WTC11 (cell line): ENCODE measurements around the gene UIMC1. TPM values are rescaled to one million over a fixed set of nuclear protein-coding genes. Genes with fewer than 3 reads are reported as not detected.

Source experiments
- ATAC-seq: fragments of 200-7000 bp; cut with Tn5 transposase; 2 replicates; pipeline ENCODE4 v1.10.0; 2021; ENCODE audit warnings: mild to moderate bottlenecking, moderate library complexity
- CTCF ChIA-PET: fragments of 300-600 bp; sonication (Branson Sonifier 250); formaldehyde crosslinking; loops from one replicate; lab custom pipeline; 2021; ENCODE audit warnings: antibody characterized with exemption; lab: Charles Lee
- POLR2A ChIA-PET: fragments of 350-600 bp; sonication (Branson Sonifier 250); formaldehyde crosslinking; loops from one replicate; lab custom pipeline; 2021; ENCODE audit warnings: antibody characterized with exemption; lab: Charles Lee
- DNase-seq: peaks from one replicate; pipeline ENCODE4 v3.0.0; 2021; ENCODE audit warnings: low spot score
- H3K27ac Mint-ChIP-seq: 2 replicates; pipeline ENCODE4 v1.8.0; 2021; ENCODE audit warnings: mixed read lengths
- H3K27me3 Mint-ChIP-seq: 2 replicates; pipeline ENCODE4 v1.8.0; 2021; ENCODE audit warnings: low read depth, mild to moderate bottlenecking, moderate library complexity, mixed read lengths
- H3K36me3 Mint-ChIP-seq: 2 replicates; pipeline ENCODE4 v1.8.0; 2021; ENCODE audit warnings: mixed read lengths
- H3K4me1 Mint-ChIP-seq: 2 replicates; pipeline ENCODE4 v1.8.0; 2022; ENCODE audit warnings: mixed read lengths
- H3K4me3 Mint-ChIP-seq: 2 replicates; pipeline ENCODE4 v1.8.0; 2021; ENCODE audit warnings: mild to moderate bottlenecking, moderate library complexity, mixed read lengths
- H3K9me3 Mint-ChIP-seq: 2 replicates; pipeline ENCODE4 v1.8.0; 2021; ENCODE audit warnings: mixed read lengths
- ATF2 ChIP-seq: sonication (generic); formaldehyde crosslinking; IDR thresholded peaks from 2 replicates; pipeline ENCODE4 v1.8.1; 2022; ENCODE audit warnings: low read depth, missing genetic modification reagents, borderline replicate concordance
- CDX4 ChIP-seq: fragments of 250-450 bp; sonication (Bioruptor Pico); IDR thresholded peaks from 2 replicates; pipeline ENCODE4 v1.9.0; 2021; ENCODE audit warnings: moderate library complexity, mild to moderate bottlenecking, inconsistent platforms, borderline replicate concordance
- ESRRA ChIP-seq: sonication (generic); formaldehyde crosslinking; IDR thresholded peaks from 2 replicates; pipeline ENCODE4 v1.8.1; 2022; ENCODE audit warnings: mild to moderate bottlenecking, missing genetic modification reagents, borderline replicate concordance
- FOXK1 ChIP-seq: sonication (generic); formaldehyde crosslinking; IDR thresholded peaks from 2 replicates; pipeline ENCODE4 v1.8.0; 2022; ENCODE audit warnings: mild to moderate bottlenecking, moderate library complexity, missing genetic modification reagents
- FOXP1 ChIP-seq: sonication (generic); formaldehyde crosslinking; IDR thresholded peaks from 2 replicates; pipeline ENCODE4 v1.8.0; 2022; ENCODE audit warnings: missing genetic modification reagents, mild to moderate bottlenecking, moderate library complexity, borderline replicate concordance
- GABPB1 ChIP-seq: sonication (generic); formaldehyde crosslinking; IDR thresholded peaks from 2 replicates; pipeline ENCODE4 v1.8.1; 2023; ENCODE audit warnings: mild to moderate bottlenecking, missing genetic modification reagents
- GTF2I ChIP-seq: fragments of 250-450 bp; sonication (Bioruptor Pico); conservative IDR thresholded peaks from 2 replicates; pipeline ENCODE4 v1.4.0; 2021; ENCODE audit warnings: mild to moderate bottlenecking
- IRF2 ChIP-seq: sonication (generic); formaldehyde crosslinking; IDR thresholded peaks from 2 replicates; pipeline ENCODE4 v1.8.0; 2022; ENCODE audit warnings: low read depth, missing genetic modification reagents, borderline replicate concordance
- NFATC4 ChIP-seq: fragments of 250-450 bp; sonication (Bioruptor Pico); IDR thresholded peaks from 2 replicates; pipeline ENCODE4 v1.9.0; 2021; ENCODE audit warnings: mild to moderate bottlenecking
- NR2C2 ChIP-seq: sonication (generic); formaldehyde crosslinking; IDR thresholded peaks from 2 replicates; pipeline ENCODE4 v1.8.0; 2022; ENCODE audit warnings: mild to moderate bottlenecking, missing genetic modification reagents
- PREB ChIP-seq: sonication (generic); formaldehyde crosslinking; IDR thresholded peaks from 2 replicates; pipeline ENCODE4 v1.8.1; 2022; ENCODE audit warnings: mild to moderate bottlenecking, missing genetic modification reagents, moderate library complexity, borderline replicate concordance
- PRRX2 ChIP-seq: fragments of 250-450 bp; sonication (Bioruptor Pico); IDR thresholded peaks from 2 replicates; pipeline ENCODE4 v1.8.0; 2021; ENCODE audit warnings: mild to moderate bottlenecking
- RELA ChIP-seq: sonication (generic); formaldehyde crosslinking; IDR thresholded peaks from 2 replicates; pipeline ENCODE4 v1.8.1; 2022; ENCODE audit warnings: missing genetic modification reagents, mild to moderate bottlenecking, borderline replicate concordance
- RORB ChIP-seq: fragments of 250-450 bp; sonication (Bioruptor Pico); IDR thresholded peaks from 2 replicates; pipeline ENCODE4 v1.9.0; 2021; ENCODE audit warnings: mild to moderate bottlenecking
- SOX15 ChIP-seq: fragments of 250-450 bp; sonication (Bioruptor Pico); IDR thresholded peaks from 2 replicates; pipeline ENCODE4 v1.9.0; 2021; ENCODE audit warnings: mild to moderate bottlenecking
- SP1 ChIP-seq: sonication (generic); formaldehyde crosslinking; conservative IDR thresholded peaks from 2 replicates; pipeline ENCODE4 v1.8.1; 2022; ENCODE audit warnings: missing genetic modification reagents
- TEAD1 ChIP-seq: sonication (generic); formaldehyde crosslinking; IDR thresholded peaks from 2 replicates; pipeline ENCODE4 v1.8.0; 2022; ENCODE audit warnings: mild to moderate bottlenecking, missing genetic modification reagents
- USF1 ChIP-seq: sonication (generic); formaldehyde crosslinking; IDR thresholded peaks from 2 replicates; pipeline ENCODE4 v1.8.0; 2022; ENCODE audit warnings: mild to moderate bottlenecking, missing genetic modification reagents
- ZNF121 ChIP-seq: sonication (generic); formaldehyde crosslinking; IDR thresholded peaks from 2 replicates; pipeline ENCODE4 v1.8.0; 2023; ENCODE audit warnings: missing genetic modification reagents
- ZNF138 ChIP-seq: sonication (generic); formaldehyde crosslinking; conservative IDR thresholded peaks from 2 replicates; pipeline ENCODE4 v1.8.1; 2022; ENCODE audit warnings: mild to moderate bottlenecking, moderate library complexity, missing genetic modification reagents
- ZNF263 ChIP-seq: sonication (generic); formaldehyde crosslinking; IDR thresholded peaks from 2 replicates; pipeline ENCODE4 v1.8.1; 2022; ENCODE audit warnings: low read depth, mild to moderate bottlenecking, moderate library complexity, missing genetic modification reagents
- ZNF416 ChIP-seq: fragments of 250-450 bp; sonication (Bioruptor Pico); IDR thresholded peaks from 2 replicates; pipeline ENCODE4 v1.9.0; 2021; ENCODE audit warnings: mild to moderate bottlenecking, inconsistent platforms
- ZNF512 ChIP-seq: sonication (generic); formaldehyde crosslinking; IDR thresholded peaks from 2 replicates; pipeline ENCODE4 v1.8.1; 2022; ENCODE audit warnings: missing genetic modification reagents, borderline replicate concordance
- total RNA-seq: library from RNA; stranded (reverse); gene quantifications from 3 replicates; pipeline ENCODE4 v1.2.3, GENCODE V29; 2021
- TF ChIP-seq, protein P1 (sequence below): fragments of 200-600 bp; IDR thresholded peaks from 2 replicates; pipeline ENCODE4 v1.8.0; 2022; ENCODE audit warnings: antibody characterized with exemption

UIMC1 gene
- total RNA-seq, 1 experiment from 2014 or later: 48.0 TPM

DNA sequence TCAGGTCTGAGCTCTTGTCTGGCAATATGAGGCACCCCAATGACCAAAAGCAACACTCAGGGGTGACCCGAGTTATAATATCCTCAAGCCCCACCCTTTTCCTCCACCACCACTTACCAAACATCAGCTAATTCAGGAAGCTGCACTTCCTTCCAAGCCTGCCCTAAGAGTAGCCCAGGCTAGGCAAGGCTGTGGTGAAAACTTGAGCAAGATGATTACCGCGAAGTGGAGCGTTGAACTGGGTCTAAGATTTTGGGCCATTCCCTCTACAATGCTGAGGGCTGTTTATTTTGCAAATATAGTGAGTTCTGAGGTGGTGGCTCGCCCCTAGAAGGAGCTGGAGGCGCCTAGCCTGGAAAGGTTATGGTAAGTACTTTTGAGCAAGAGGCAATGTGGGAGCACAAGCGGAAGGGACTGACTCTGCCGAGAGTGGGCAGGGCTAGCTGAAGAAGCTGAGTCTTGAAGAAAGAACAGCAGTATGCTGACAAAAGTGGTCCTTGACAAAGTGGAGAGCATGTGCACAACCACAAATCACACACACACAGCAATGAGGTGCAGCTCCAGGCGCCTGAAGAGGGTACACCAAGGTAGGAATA lies 107.2 kb downstream of the UIMC1 start, which contains the start of gene HK3:
Gene HK3 (minus strand): TSS at position 51 of the 596 bp plus-strand sequence. CDS start 3,187 bp downstream, outside the sequence.
- POLR2A ChIA-PET: interaction anchor here (0.6 kb wide), 1 partner anchor 239 kb away, joined by 3 read pairs; no protein-coding TSS in a partner anchor
- peak; percentile 32; the same call in 1 of the 2 replicates for ATAC-seq
- H3K9me3 Mint-ChIP-seq: no peaks in the 10 kb centered on the region
- H3K4me1 Mint-ChIP-seq: peaks cover 11% of the 10 kb centered on the region
- no peaks in the 10 kb centered on the region for H3K27me3 Mint-ChIP-seq
- H3K27ac Mint-ChIP-seq: peak within 1 kb of the TSS; percentile 39; the same call in 1 of the 2 replicates
- TF ChIP-seq NFATC4 (no peak), ATF2 (no peak), RORB (no peak), ZNF121 (CRISPR knock-in tag) (no peak), TEAD1 (CRISPR knock-in tag) (no peak), NR2C2 (CRISPR knock-in tag) (no peak), CDX4 (CRISPR knock-in tag) (no peak), PRRX2 (CRISPR knock-in tag) (no peak), RELA (no peak), SP1 (CRISPR knock-in tag) (no peak), USF1 (CRISPR knock-in tag) (no peak), GABPB1 (CRISPR knock-in tag) (no peak), GTF2I (CRISPR knock-in tag) (no peak), ZNF263 (CRISPR knock-in tag) (no peak), ZNF512 (CRISPR knock-in tag) (no peak), FOXK1 (CRISPR knock-in tag) (no peak), FOXP1 (CRISPR knock-in tag) (no peak), ZNF416 (no peak)
- TF ChIP-seq, protein P1, sequence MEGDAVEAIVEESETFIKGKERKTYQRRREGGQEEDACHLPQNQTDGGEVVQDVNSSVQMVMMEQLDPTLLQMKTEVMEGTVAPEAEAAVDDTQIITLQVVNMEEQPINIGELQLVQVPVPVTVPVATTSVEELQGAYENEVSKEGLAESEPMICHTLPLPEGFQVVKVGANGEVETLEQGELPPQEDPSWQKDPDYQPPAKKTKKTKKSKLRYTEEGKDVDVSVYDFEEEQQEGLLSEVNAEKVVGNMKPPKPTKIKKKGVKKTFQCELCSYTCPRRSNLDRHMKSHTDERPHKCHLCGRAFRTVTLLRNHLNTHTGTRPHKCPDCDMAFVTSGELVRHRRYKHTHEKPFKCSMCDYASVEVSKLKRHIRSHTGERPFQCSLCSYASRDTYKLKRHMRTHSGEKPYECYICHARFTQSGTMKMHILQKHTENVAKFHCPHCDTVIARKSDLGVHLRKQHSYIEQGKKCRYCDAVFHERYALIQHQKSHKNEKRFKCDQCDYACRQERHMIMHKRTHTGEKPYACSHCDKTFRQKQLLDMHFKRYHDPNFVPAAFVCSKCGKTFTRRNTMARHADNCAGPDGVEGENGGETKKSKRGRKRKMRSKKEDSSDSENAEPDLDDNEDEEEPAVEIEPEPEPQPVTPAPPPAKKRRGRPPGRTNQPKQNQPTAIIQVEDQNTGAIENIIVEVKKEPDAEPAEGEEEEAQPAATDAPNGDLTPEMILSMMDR: no peak
- TF ChIP-seq, all 79 proteins: peak for 0
- DNase-seq: no peak
- Mint-ChIP-seq H3K36me3 (peaks cover 7% of the 10 kb centered on the region), H3K4me3 (no peak within 1 kb of the TSS)
- CTCF ChIA-PET: interaction anchor here (0.6 to 6.3 kb wide), 9 partner anchors 10 to 242 kb away, joined by 3 to 63 read pairs (median 5); no protein-coding TSS in a partner anchor

- TF ChIP-seq ZNF138 (CRISPR knock-in tag) (no peak), NFATC4 (no peak), SOX15 (CRISPR knock-in tag) (no peak), IRF2 (CRISPR knock-in tag) (no peak), ESRRA (CRISPR knock-in tag) (no peak), PREB (CRISPR knock-in tag) (no peak)
- no peaks in the 10 kb centered on the region for H3K9me3 Mint-ChIP-seq
- peaks cover 11% of the 10 kb centered on the region for H3K4me1 Mint-ChIP-seq
- ChIA-PET POLR2A (no interaction called here), CTCF (interaction anchor here (1.4 to 6.3 kb wide), 4 partner anchors 19 to 240 kb away, joined by 3 to 63 read pairs (median 12); no protein-coding TSS in a partner anchor)
- H3K27ac Mint-ChIP-seq: no peak overlapping the region; the same call in 1 of the 2 replicates
- no peak for DNase-seq
- H3K36me3 Mint-ChIP-seq: no peaks in the 10 kb centered on the region
- no peaks in the 10 kb centered on the region for H3K27me3 Mint-ChIP-seq
- no peak for ATAC-seq
- H3K4me3 Mint-ChIP-seq: no peak overlapping the region
Observed at GRCh38 chr5:176897263-176897662, 109.3 kb downstream of the UIMC1 start.
